AG09309 (cell line): Measurements from ENCODE around the gene CPT1A.

Experiments
- DNase-seq: peaks from one replicate; pipeline ENCODE4 v3.0.0-alpha.2; 2010; ENCODE audit warnings: low read depth
- H3K4me3 ChIP-seq: 2 replicates; pipeline ENCODE4 v1.5.1; 2011; ENCODE audit warnings: mild to moderate bottlenecking, low read depth, low read length, moderate library complexity; ENCODE audit not compliant: control insufficient read depth
- CTCF ChIP-seq: IDR thresholded peaks from 2 replicates; pipeline ENCODE4 v1.5.1; 2011; ENCODE audit warnings: mild to moderate bottlenecking, low read depth, low read length, inconsistent platforms; ENCODE audit not compliant: insufficient read depth, control insufficient read depth; ENCODE audit errors: missing control alignments

Gene CPT1A

GRCh38 chr11:68854273-68854958 is 12.7 kb upstream of the CPT1A start:
- DNase-seq, result no peak
- no peak for TF ChIP-seq CTCF
- H3K4me3 ChIP-seq, result no peak overlapping the region; the same call in 1 of the 2 replicates

- DNase-seq, result no peak
- H3K4me3 ChIP-seq, result no peak overlapping the region
- TF ChIP-seq CTCF, result no peak
Observed at GRCh38 chr11:68852628-68853027, 10.9 kb upstream of the CPT1A start.

- no peak for DNase-seq
- no peak overlapping the region for H3K4me3 ChIP-seq
- no peak for TF ChIP-seq CTCF
Observed at GRCh38 chr11:68848429-68848828, 6.7 kb upstream of the CPT1A start.

GRCh38 chr11:68847395-68847794 is 5.7 kb upstream of the CPT1A start:
- DNase-seq, result no peak

GRCh38 chr11:68845351-68846002 is 3.8 kb upstream of the CPT1A start:
- DNase-seq, result no peak
- H3K4me3 ChIP-seq, result no peak overlapping the region
- TF ChIP-seq CTCF, result no peak

More at GRCh38 chr11:68847395-68847794, 5.7 kb upstream of the CPT1A start:
- no peak for TF ChIP-seq CTCF
- H3K4me3 ChIP-seq, result no peak overlapping the region

GRCh38 chr11:68844801-68845200 is 3.1 kb upstream of the CPT1A start:
- no peak for TF ChIP-seq CTCF
- no peak for DNase-seq
- H3K4me3 ChIP-seq, result no peak overlapping the region
